Measurements from ENCODE around the gene GCNA.

The GCNA gene

DNA sequence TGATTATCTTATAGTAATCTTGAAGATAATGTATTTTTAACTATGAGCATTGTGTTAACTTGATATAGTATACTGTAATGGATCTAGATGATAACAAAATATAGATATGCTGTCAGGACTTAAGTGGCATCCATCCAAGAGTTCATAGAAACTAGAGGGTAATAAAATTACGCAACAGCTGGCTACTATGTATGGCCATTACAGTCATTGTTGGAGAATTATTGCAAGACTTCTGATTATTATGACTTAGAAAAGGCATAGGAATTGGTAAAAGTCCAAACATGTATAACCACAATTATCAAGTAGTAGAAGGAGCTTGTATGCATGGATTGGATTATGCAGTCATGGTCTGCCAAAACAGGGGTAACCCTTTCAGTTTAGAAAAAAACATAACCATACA is 35.8 kb upstream of the GCNA start:
- DNase-seq = no peak
- Histone ChIP-seq H3K27me3 (ENCODE audit: insufficient read depth, low read depth, severe bottlenecking) (peaks cover 8% of the 10 kb centered on the region), H3K27ac (no peak overlapping the region), H3K4me3 (ENCODE audit: low read depth, low read length) (no peak overlapping the region), H3K36me3 (peaks cover 12% of the 10 kb centered on the region), H3K9me3 (ENCODE audit: severe bottlenecking) (no peaks in the 10 kb centered on the region)
- TF ChIP-seq CTCF (IDR thresholded peaks at IDR 0.05; ENCODE audit: low read depth, low read length) = no peak

DNA sequence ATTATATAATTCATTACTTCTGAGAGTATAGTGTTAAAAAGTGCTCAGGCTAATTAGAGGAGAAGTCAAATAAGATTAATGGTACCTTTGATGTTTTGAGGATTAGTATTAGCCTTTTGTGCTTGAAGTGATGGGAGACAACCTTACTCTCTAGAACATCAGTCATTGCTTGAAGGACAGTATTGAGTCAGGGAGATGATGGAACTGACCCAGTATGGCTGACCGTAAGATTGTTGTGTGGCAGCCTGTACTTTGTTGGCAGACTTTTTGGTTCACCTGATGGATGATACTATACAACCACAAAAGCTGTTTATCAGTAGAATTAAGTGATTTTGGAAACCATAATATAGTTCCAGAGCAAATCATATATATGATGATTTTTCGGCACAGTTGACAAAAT is 35.4 kb upstream of the GCNA start:
- no peak for DNase-seq
- no peak for TF ChIP-seq CTCF (IDR thresholded peaks at IDR 0.05; ENCODE audit: low read depth, low read length)
- H3K36me3 ChIP-seq = peaks cover 10% of the 10 kb centered on the region
- no peak overlapping the region for H3K4me3 ChIP-seq (ENCODE audit: low read depth, low read length)
- H3K27ac ChIP-seq = no peak overlapping the region
- no peaks in the 10 kb centered on the region for H3K9me3 ChIP-seq (ENCODE audit: severe bottlenecking)
- peaks cover 4% of the 10 kb centered on the region for H3K27me3 ChIP-seq (ENCODE audit: insufficient read depth, low read depth, severe bottlenecking)

GRCh38 chrX:71543316-71543715 is 34.9 kb upstream of the GCNA start:
- Histone ChIP-seq H3K27ac (no peak overlapping the region), H3K9me3 (ENCODE audit: severe bottlenecking) (no peaks in the 10 kb centered on the region), H3K36me3 (peaks cover 10% of the 10 kb centered on the region), H3K4me3 (ENCODE audit: low read depth, low read length) (no peak overlapping the region), H3K27me3 (ENCODE audit: insufficient read depth, low read depth, severe bottlenecking) (peaks cover 4% of the 10 kb centered on the region)
- no peak for TF ChIP-seq CTCF (IDR thresholded peaks at IDR 0.05; ENCODE audit: low read depth, low read length)
- DNase-seq = no peak

DNA sequence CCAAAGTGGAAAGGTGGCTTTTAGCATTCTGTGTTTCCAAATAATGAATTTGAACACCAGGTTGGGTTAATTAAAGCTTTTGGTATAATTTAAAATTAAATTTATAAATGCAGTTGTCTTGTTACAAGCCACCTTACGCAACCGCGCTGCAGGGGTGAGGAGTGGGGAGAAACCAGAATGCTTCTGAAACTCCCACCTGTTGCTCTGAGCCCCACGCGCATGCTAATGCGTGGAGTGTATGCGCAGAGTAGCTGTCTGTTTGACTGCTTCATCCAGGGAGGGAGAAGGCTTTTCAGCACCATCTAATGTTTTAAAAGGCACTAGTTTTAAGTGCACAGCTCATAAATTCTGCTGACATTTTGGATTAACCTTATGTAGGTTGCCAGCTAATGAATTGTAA is 32.9 kb upstream of the GCNA start:
- peaks cover 4% of the 10 kb centered on the region for H3K27me3 ChIP-seq (ENCODE audit: insufficient read depth, low read depth, severe bottlenecking)
- no peak overlapping the region for H3K27ac ChIP-seq
- no peak for TF ChIP-seq CTCF (IDR thresholded peaks at IDR 0.05; ENCODE audit: low read depth, low read length)
- no peaks in the 10 kb centered on the region for H3K9me3 ChIP-seq (ENCODE audit: severe bottlenecking)
- no peak overlapping the region for H3K4me3 ChIP-seq (ENCODE audit: low read depth, low read length)
- H3K36me3 ChIP-seq = peaks cover 7% of the 10 kb centered on the region
- DNase-seq = no peak

DNA sequence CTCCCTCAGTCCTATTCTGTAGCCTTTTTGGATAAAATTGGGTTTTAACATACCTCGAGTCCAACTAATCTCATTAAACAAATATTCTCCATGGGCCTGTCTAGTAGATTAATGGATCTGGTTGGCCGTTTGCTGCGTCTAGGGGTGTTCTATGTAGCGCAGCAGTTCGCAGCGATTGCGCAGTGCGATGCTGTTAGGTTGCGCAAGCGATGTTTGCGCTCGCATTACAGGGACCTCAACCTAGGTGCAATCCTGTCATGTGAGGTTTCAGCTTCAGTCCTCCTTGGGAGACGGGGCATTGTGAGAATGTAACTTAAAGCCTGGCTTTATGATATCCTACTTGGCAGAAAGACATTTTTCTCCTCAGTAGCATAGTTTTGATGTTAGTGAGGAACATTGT is 31.4 kb upstream of the GCNA start:
- Histone ChIP-seq H3K27ac (no peak overlapping the region), H3K4me3 (ENCODE audit: low read depth, low read length) (no peak overlapping the region), H3K27me3 (ENCODE audit: insufficient read depth, low read depth, severe bottlenecking) (peaks cover 4% of the 10 kb centered on the region), H3K9me3 (ENCODE audit: severe bottlenecking) (no peaks in the 10 kb centered on the region), H3K36me3 (peaks cover 7% of the 10 kb centered on the region)
- no peak for DNase-seq
- TF ChIP-seq CTCF (IDR thresholded peaks at IDR 0.05; ENCODE audit: low read depth, low read length) = no peak

DNA sequence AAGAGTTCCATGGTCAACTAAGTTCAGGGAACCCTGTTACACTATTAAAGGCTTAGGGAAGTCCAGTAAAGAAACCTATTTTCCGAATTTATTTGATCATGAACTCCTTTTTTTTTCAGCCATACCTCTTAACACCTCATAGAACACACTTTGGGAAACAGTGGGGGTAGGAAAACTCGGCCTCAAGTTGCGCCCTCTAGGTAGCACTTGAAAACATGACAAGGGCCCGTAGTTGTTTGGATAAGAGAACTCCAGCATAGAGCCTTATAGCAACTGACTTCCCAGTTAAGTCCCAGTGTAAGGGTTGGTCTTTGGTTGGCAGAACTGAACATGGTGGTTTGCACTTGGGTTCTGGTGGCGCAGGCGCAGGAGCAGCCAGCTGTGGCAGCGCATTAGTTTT is 30.9 kb upstream of the GCNA start:
- TF ChIP-seq CTCF (IDR thresholded peaks at IDR 0.05; ENCODE audit: low read depth, low read length) = no peak
- Histone ChIP-seq H3K4me3 (ENCODE audit: low read depth, low read length) (no peak overlapping the region), H3K36me3 (peaks cover 7% of the 10 kb centered on the region), H3K9me3 (ENCODE audit: severe bottlenecking) (no peaks in the 10 kb centered on the region), H3K27ac (no peak overlapping the region), H3K27me3 (ENCODE audit: insufficient read depth, low read depth, severe bottlenecking) (peaks cover 4% of the 10 kb centered on the region)
- no peak for DNase-seq
